Measurements from ENCODE around the gene ANO2. TPM values are rescaled to one million over a fixed set of nuclear protein-coding genes. Genes with fewer than 3 reads are reported as not detected.
"Not testable (repeated sequence)": the region's sequence is repeated elsewhere in the genome, so short reads cannot be mapped to it uniquely, and the experiment has no call there.

Gene ANO2
- total and polyA plus RNA-seq, 2 donors (not counting 3 experiments of a cell fraction or from before 2014, with no cell fraction given), result 15.4 to 65.0 TPM

DNA sequence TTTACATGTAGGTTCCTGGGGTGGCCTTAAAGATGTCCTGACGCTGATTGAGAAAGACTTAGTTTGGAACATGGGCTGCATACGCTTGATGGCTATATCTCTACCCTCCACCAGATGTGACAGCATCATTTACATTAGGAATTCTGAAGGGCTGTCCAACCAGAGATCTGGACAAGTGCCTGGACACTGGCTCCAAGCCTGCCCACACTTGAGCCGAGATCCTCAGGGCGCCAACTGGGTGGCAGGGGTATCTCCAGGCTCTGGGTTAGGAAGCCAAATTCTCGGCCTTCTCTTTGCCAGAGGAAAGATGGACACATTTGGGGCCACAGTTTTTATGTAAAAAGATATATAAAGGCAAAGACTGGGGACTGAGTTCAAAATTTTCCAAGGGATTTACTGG lies 266.9 kb downstream of the ANO2 start:
- Histone ChIP-seq H3K9me1 (replicated peaks; ENCODE audit: control insufficient read depth, extremely low read depth, insufficient read depth, low read length) (peaks cover 2% of the 10 kb centered on the region), H3K36me3 (ENCODE audit: control insufficient read depth in 2 of 2, extremely low read depth in 1 of 2, insufficient read depth in 2 of 2, low read length in 2 of 2) (peaks cover 2 to 4% of the 10 kb centered on the region in 2 experiments), H4K20me1 (replicated peaks; ENCODE audit: control insufficient read depth, extremely low read depth, insufficient read depth, low read length) (no peaks in the 10 kb centered on the region), H3K4me2 (ENCODE audit: insufficient read depth, low read length) (no peak overlapping the region), H3K4me3 (replicated peaks in 1 of 3; ENCODE audit: insufficient read depth in 1 of 3, low read depth in 1 of 3, low read length in 3 of 3) (no peak overlapping the region), H3K9me3 (replicated peaks; ENCODE audit: control insufficient read depth, insufficient read depth, low read length) (no peaks in the 10 kb centered on the region), H3K9ac (replicated peaks; ENCODE audit: extremely low read depth, insufficient read depth, low read length) (peak overlapping the region; percentile 9), H3K79me2 (ENCODE audit: control insufficient read depth, insufficient read depth, low read length) (no peaks in the 10 kb centered on the region), H3K27ac (ENCODE audit: insufficient read depth, low read depth, low read length) (no peak overlapping the region), H3K4me1 (ENCODE audit: control insufficient read depth, extremely low read depth, insufficient read depth, low read length) (no peaks in the 10 kb centered on the region), H2AFZ (ENCODE audit: low read depth, low read length) (no peak overlapping the region), H3K27me3 (ENCODE audit: control insufficient read depth in 2 of 2, insufficient read depth in 2 of 2, low read length in 2 of 2) (no peaks in the 10 kb centered on the region)
- DNase-seq (ENCODE audit: low read depth, low spot score) (no peak), FAIRE-seq (no peak)
- dilution Hi-C loops (cut with MboI; ENCODE audit: extremely low pct_ligation_motif_present, low sequenced_read_pairs) (no loop called here), intact Hi-C loops (cut with micrococcal nuclease) (no loop called here)
- POLR2A ChIA-PET, result no interaction called here
- TF ChIP-seq CTCF (IDR thresholded peaks at IDR 0.05; ENCODE audit: extremely low read depth in 1 of 2, insufficient read depth in 1 of 2, low read depth in 1 of 2, low read length in 2 of 2) (no peak), POLR2AphosphoS5 (IDR thresholded peaks at IDR 0.05; ENCODE audit: insufficient read depth, low read depth, low read length) (no peak), MYC (IDR thresholded peaks at IDR 0.05; ENCODE audit: low read depth, low read length) (no peak), GATA2 (IDR thresholded peaks at IDR 0.05; ENCODE audit: insufficient read depth, insufficient read length, low read depth, low read length) (no peak), EZH2 (IDR thresholded peaks at IDR 0.05; ENCODE audit: borderline replicate concordance, low read depth, low read length, severe bottlenecking) (no peak), POLR2A (IDR thresholded peaks at IDR 0.05; ENCODE audit: low read depth, low read length) (no peak), FOS (IDR thresholded peaks at IDR 0.05; ENCODE audit: borderline replicate concordance, insufficient read depth, low read length) (no peak), JUN (IDR thresholded peaks at IDR 0.05; ENCODE audit: borderline replicate concordance, insufficient read depth, insufficient read length, low read depth) (no peak)
- TF ChIP-seq, protein P1, sequence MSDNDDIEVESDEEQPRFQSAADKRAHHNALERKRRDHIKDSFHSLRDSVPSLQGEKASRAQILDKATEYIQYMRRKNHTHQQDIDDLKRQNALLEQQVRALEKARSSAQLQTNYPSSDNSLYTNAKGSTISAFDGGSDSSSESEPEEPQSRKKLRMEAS (IDR thresholded peaks at IDR 0.05; ENCODE audit: insufficient read depth, insufficient read length), result no peak
- CTCF ChIA-PET, result no interaction called here
- no TSS peak for BruUV-seq (replicated peaks)

GRCh38 chr12:5669624-5670023 lies 275.4 kb downstream of the ANO2 start:
- H3K9me3 ChIP-seq (replicated peaks; ENCODE audit: control insufficient read depth, insufficient read depth, low read length); H2AFZ ChIP-seq (ENCODE audit: low read depth, low read length); BruUV-seq (replicated peaks); H3K79me2 ChIP-seq (ENCODE audit: control insufficient read depth, insufficient read depth, low read length); H4K20me1 ChIP-seq (replicated peaks; ENCODE audit: control insufficient read depth, extremely low read depth, insufficient read depth, low read length); H3K4me2 ChIP-seq (ENCODE audit: insufficient read depth, low read length); DNase-seq (ENCODE audit: low read depth, low spot score); H3K36me3 ChIP-seq (ENCODE audit: control insufficient read depth in 2 of 2, extremely low read depth in 1 of 2, insufficient read depth in 2 of 2, low read length in 2 of 2); H3K27ac ChIP-seq (ENCODE audit: insufficient read depth, low read depth, low read length); H3K4me1 ChIP-seq (ENCODE audit: control insufficient read depth, extremely low read depth, insufficient read depth, low read length); intact Hi-C loops (cut with micrococcal nuclease); H3K4me3 ChIP-seq (replicated peaks in 1 of 3; ENCODE audit: insufficient read depth in 1 of 3, low read depth in 1 of 3, low read length in 3 of 3); CTCF ChIA-PET; H3K27me3 ChIP-seq (ENCODE audit: control insufficient read depth in 2 of 2, insufficient read depth in 2 of 2, low read length in 2 of 2); dilution Hi-C loops (cut with MboI; ENCODE audit: extremely low pct_ligation_motif_present, low sequenced_read_pairs); H3K9ac ChIP-seq (replicated peaks; ENCODE audit: extremely low read depth, insufficient read depth, low read length); H3K9me1 ChIP-seq (replicated peaks; ENCODE audit: control insufficient read depth, extremely low read depth, insufficient read depth, low read length); POLR2A ChIA-PET: not testable (repeated sequence)
- peak; percentile 8 for FAIRE-seq
